NCI-H526 treated with DMSO at 0.1 percent for 48 hours (cell line): ENCODE measurements around the gene OR5T1.

ENCODE experiments used
- DNase-seq: peaks from one replicate; lab custom pipeline; 2025; lab: John Stamatoyannopoulos, UW

Gene OR5T1

GRCh38 chr11:56273854-56274253, at the start of gene OR5T1:
Gene OR5T1 (plus strand): TSS chr11:56274154. CDS start chr11:56275639, 1,485 bp downstream.
- no peak for DNase-seq

GRCh38 chr11:56234155-56234554, 39.8 kb upstream of the OR5T1 start, which contains the start of gene OR5T2:
Gene OR5T2 (minus strand): TSS chr11:56234255. CDS start chr11:56233062, 1,193 bp downstream.
- no peak for DNase-seq

- DNase-seq: no peak
Measured at GRCh38 chr11:56251954-56252353, 22.0 kb upstream of the OR5T1 start, which contains the start of gene OR5T3. Gene OR5T3 (plus strand): TSS chr11:56252254. CDS start chr11:56252254, 0 bp downstream.

DNA sequence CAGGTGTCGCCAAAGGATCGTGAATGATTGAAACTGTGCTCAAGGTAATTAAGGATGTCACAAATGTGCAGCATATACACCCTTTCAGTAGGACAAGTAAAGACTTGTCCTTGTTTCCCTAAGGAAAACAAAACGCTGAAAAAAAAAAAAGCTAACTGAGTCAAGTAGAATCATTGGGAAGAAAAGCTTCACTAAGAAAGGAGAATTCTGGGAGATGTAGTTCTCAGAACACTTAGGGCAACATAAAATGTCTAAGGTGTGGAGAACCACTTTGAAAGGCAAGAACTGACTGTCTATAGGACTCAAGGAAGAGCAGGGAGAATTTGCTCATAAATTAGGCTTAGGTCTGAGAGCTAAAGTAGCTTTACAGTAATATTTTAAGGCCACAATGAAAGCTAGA, 2.9 kb upstream of the OR5T1 start:
- DNase-seq: no peak

DNA sequence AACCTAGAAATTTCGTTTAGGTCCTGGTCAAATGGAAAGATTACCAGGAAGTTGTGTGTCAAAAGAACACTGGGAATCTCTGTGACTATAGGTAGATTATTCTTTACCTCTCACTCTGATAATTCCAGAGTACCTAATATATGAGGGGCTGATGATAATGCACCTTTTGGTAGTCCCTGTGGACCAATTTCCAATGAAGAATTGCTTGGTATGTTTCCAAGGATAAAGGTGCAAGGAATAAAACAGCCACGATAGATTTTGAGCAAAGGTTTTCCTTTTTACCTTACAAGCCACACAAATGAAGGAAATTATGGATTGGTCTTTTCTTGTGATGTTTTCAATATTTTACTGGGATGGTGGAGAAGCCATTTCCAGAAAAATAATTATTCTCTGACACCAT, 18.2 kb downstream of the OR5T1 start, which contains the start of gene OR8H1:
Gene OR8H1, minus strand, starts transcription at position 101 of the 400 bp plus-strand sequence. CDS start 1,192 bp downstream, outside the sequence.
- DNase-seq: no peak

GRCh38 chr11:56296898-56297297, 22.9 kb downstream of the OR5T1 start:
- DNase-seq: no peak

GRCh38 chr11:56307836-56308235, 33.9 kb downstream of the OR5T1 start:
- no peak for DNase-seq

- no peak for DNase-seq
Measured at GRCh38 chr11:56314844-56315243, 40.9 kb downstream of the OR5T1 start, which contains the start of gene OR8K3. Gene OR8K3 (plus strand): TSS chr11:56315144. CDS start chr11:56318307, 3,163 bp downstream.
